Transverse colon (tissue), 3 donors: ENCODE data around the gene USP34.

Experiments
- POLR2A ChIP-seq: fragments of 450-650 bp; IDR thresholded peaks from one replicate; pipeline ENCODE4 v1.6.1; 2016; ENCODE audit warnings: antibody characterized with exemption, mild to moderate bottlenecking, moderate library complexity
- TF ChIP-seq, protein P1 (sequence below), 5 experiments: fragments of 200-600 bp in 3 of 5; fragments of 450-650 bp in 2 of 5; sonication (generic) in 3 of 5; IDR thresholded peaks; 1 replicate in 2 of 5; 2 replicates in 3 of 5; pipeline ENCODE4 v1.5.1; 2016 to 2017; ENCODE audit warnings: antibody characterized with exemption in 5 of 5, inconsistent platforms in 3 of 5, mild to moderate bottlenecking in 2 of 5, moderate library complexity in 1 of 5

DNA sequence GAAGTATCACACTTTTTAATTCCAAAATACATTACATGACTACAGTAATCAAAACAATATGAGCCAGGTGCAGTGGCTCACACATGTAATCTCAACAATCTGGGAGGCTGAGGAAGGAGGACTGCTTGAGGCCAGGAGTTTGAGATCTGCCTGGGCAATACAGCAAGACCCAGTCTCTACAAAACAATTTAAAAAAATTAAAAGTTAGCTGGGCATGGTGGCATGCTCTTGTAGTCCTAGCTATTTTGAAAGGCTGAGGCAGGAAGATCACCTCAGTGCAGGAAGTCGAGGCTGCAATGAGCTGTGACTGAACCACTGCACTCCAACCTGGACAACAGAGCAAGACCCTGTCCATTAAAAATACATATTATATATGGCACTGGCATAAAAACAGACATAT lies 109.8 kb downstream of the USP34 start:
- TF ChIP-seq, protein P1, sequence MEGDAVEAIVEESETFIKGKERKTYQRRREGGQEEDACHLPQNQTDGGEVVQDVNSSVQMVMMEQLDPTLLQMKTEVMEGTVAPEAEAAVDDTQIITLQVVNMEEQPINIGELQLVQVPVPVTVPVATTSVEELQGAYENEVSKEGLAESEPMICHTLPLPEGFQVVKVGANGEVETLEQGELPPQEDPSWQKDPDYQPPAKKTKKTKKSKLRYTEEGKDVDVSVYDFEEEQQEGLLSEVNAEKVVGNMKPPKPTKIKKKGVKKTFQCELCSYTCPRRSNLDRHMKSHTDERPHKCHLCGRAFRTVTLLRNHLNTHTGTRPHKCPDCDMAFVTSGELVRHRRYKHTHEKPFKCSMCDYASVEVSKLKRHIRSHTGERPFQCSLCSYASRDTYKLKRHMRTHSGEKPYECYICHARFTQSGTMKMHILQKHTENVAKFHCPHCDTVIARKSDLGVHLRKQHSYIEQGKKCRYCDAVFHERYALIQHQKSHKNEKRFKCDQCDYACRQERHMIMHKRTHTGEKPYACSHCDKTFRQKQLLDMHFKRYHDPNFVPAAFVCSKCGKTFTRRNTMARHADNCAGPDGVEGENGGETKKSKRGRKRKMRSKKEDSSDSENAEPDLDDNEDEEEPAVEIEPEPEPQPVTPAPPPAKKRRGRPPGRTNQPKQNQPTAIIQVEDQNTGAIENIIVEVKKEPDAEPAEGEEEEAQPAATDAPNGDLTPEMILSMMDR (IDR thresholded peaks at IDR 0.05): no peak
- no peak for TF ChIP-seq POLR2A
